ENCODE data around the gene LTB. TPM values are rescaled to one million over a fixed set of nuclear protein-coding genes. Genes with fewer than 3 reads are reported as not detected.
"Not testable (repeated sequence)": the region's sequence is repeated elsewhere in the genome, so short reads cannot be mapped to it uniquely, and the experiment has no call there.

LTB gene
- polyA plus RNA-seq, 10 donors: 0.67 to 32.2 (median 1.5) TPM

DNA sequence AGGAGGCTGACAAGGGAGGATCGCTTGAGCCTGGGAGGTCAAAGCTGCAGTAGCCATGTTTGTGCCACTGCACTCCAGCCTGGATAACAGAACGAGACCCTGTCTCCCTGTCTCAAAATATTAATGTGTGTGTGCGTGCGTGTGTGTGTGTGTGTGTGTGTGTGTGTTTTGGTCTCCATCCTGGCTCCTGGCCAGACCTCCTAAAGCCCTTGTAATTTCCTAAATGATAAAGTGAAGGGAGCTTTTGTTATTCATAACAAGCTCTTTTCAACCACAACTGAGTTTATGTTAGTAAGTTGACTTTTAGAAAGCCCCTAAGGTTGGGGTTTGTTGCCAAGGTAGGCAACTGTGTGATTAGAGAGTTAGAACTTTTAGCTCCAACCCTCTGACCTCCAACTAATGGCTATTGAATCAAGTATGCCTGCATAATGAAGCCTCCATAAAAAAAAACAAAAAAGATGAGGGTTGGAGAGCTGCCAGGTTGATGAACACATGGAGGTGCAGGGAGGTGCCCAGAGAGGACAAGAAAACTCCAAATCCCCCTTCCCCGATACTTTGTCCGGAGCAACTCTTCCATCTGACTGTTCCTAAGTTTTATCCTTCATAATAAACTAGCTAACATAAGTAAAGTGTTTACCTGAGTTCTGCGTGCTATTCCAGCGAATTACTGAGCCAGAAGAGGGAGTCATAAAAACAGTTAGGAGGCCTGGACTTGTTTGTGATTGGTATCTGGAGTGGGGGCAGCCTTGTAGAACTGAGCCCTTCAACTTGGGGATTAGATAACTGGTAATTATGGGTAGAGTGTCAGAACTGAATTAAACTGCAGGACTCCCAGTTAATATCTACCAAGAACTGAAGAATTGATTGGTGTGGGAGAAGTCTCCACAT, 27.5 kb upstream of the LTB start:
- DNase-seq: no peak

DNA sequence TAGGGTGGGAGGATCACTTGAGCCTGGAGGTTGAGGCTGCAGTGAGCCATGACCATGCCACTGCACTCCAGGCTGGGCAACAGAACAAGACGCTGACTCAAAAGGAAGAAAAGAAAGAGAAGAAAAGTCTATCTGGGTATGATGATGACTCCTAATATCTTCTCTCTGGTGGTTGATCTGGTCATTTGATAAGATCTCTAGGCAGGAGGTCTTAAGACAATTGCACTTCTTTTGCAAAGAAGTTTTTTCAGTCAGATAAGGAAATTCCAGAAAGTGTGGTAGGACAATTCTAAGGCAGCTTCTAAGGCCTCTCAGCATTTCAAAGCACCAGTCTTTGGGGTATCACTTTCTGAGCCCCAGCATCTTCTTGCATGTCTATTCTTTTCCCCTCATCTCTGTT, 25.1 kb upstream of the LTB start:
- DNase-seq: no peak

DNA sequence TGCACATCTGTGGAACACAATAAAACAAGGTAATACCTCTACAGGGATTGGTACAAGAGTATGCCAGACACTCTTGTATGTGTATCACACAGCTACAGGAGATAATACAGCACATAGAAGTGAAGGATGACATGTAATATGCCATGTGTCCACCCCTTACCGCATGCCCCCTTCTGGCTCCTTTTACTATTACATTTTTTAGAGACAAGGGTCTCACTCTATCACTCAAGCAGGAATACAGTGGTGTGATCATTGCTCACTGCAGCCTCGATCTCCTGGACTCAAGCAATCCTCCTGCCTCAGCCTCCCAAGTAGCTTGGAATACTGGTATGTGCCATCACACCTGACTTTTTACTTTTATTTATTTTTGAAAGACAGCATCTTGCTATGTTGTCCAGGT, 14.8 kb upstream of the LTB start:
- DNase-seq: peak in 1 of 3 donors; percentile 39

DNA sequence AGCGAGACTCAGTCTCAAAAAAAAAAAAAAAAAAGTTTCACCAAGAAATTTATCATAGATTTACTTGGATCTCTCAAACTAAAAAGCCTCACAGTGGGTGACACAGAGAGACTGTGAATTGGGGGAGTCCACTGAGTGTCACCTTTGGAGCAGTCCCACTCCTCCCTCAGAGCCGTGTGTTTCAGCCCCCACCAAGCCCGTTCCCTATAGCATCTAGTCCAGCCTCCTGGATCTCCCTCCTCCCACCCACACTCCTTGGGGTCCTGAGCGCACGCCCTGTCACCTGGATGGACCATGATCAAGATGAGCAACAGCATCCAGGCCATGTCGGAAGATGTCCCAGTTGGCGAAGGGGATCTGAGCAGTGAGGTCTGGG, 10.2 kb upstream of the LTB start:
- DNase-seq: no peak

DNA sequence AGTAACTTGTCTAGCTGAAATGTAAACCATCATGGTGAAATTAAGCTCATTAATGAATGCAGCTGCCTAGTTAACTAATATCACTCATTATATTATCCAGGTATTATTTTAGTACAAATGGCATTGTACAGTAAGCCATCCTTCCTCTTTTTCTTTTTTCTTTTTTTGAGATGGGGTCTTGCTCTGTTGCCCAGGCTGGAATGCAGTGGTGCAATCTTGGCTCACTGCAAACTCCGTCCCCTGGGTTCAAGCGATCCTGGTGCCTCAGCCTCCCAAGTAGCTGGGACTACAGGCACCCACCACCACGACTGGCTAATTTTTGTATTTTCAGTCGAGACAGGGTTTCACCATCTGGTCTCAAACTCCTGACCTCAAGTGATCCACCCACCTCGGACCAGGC, 8.5 kb upstream of the LTB start:
- not testable (repeated sequence) for DNase-seq

DNA sequence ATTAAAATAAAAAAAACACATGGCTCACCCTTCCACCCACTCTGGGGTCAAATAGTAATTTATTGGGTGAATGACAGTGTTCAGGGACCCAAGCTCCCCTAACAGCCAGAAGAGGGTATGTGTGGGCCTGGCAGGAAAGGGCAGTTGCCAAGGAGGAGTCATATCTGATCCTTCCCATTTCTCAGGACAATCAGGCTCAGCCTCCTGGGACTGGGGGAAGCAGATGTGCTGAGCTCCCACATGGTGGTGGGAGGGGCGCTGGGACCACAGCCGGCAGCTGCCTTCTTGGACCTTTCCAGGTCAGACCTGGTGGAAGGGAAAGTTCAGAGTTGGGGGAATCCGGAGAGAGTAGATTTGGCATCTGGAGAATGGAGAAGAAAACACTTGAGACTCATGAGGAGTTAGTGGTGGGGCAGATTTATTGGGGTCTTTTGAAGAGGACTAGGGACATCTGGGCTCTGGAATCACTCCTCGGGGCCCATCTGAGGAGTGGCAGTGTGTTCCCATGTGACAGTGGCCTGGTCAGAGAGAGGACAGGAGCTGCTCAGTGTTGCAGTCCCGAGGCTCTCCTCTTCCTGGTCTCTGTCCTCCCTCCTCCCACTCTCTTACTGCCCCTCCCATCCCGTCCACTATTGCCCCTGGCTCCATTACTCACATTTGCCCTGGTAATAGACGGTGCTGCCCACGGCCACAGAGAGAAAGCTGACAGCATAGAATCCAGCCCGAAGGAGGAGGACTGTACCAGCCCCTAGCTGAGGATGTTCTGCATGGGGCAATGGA, 6.8 kb upstream of the LTB start:
- DNase-seq: no peak

DNA sequence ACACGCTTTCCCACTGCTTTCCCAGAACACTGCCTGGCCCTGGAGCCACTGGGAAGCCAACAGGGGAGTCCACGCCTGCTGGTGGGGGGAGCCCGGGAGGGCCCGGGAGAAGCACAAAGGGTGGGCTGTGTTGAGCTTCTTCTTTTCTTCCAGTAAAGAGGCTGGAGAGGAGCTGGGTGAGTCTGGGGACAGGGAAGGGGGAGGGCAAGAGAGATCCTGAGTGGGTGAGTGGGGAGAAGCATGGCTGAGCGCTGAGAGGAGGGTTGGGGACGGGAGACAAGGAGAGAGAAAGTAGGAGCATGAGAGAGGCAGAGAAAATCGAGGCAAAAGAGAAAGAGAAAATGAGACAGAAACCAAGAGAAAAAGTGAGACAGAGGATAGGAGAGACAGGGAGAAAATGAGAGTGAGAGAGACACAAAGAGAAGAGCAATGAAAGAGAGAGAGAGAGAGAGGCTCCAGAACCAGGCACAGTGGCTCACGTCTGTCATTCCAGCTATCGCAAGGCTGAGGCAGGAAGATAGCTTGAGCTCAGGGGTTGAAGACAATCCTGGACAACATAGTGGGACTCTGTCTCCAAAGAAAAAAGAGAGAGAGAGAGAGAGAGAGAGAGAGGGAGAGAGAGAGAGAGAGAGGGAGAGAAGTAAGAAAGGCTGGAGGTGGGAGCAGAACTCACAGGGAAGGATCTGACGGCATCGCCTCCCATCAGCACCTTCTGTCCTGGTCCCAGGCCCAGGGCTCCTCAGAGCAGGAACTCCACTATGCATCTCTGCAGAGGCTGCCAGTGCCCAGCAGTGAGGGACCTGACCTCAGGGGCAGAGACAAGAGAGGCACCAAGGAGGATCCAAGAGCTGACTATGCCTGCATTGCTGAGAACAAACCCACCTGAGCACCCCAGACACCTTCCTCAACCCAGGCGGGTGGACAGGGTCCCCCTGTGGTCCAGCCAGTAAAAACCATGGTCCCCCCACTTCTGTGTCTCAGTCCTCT, 5.9 kb upstream of the LTB start:
- DNase-seq: no peak

DNA sequence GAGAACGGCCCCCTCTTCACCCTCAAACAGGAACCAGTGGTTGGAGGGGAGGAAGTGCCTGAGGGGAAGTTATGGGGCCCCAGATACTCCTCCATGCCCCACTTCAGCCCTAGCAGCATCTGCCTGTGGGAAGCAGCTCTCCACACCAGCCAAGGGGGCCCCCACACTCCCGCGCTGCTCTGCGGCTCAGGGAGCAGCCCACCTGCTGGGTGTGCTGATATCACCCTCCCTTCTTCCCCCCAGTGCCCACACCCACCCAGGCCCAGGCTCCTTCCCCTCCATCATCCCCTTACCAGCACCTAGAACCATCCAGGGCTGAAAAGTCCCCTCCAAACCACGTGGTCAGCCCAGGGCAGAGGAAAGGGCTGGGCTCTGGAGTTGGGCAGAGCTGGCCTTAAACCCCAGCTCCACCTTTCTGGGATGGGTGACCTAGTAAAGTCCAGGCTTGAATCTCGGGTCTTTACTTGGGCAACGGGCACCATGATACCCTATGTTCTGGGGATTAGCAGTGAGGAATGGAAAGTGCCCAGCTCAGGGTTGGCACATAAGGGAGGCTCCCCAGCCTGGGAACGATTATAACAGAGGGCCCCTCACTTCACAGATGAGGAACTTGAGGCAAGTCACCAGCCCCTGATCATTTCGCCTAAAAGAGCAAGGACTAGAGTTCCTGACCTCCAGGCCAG, 4.5 kb upstream of the LTB start:
- DNase-seq: peak in 1 of 3 donors; percentile 35

DNA sequence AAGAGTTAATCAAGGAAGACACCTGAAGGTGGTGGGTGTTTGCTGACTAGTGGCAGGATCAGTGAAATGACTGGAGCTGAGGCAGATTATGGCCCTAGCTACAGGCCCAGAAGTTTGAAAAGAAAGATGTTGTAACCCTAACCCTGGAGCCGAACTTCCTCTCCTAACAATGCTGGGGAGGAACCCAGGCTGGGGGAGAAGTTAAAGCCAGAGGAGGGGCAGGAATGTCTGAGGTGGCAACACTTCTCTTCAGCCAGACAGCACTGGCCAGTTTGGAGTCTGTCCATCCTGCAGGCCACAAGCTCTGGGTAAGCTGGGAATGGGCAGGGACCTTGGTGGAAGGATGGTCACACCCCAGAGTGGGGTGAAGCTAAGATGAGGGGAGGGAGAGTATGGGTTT, 3.8 kb upstream of the LTB start, which contains the start of gene LST1:
Gene LST1, plus strand, starts transcription at position 270 of the 400 bp plus-strand sequence. CDS start 1,023 bp downstream, outside the sequence.
- peak in 1 of 3 donors; percentile 33 for DNase-seq

DNA sequence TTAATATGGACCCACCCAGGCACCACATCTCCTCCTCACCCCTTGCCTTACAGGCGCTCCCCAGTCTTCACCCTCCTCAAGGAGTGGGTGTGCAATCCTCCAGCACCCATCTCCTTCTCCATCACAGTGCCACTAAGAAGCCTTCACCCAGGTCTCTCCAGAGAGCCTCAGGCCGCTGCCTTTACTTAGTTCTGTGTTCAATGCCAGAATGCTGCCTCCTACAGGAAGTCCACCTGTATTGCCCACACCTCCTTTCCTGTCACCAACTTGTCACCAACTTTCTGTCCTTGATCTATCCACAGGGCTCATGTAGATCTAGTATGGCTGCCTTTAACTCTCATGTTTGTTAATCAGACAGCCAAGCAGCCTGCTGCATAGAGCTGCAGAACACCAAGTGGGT, 3.3 kb upstream of the LTB start:
- no peak for DNase-seq

DNA sequence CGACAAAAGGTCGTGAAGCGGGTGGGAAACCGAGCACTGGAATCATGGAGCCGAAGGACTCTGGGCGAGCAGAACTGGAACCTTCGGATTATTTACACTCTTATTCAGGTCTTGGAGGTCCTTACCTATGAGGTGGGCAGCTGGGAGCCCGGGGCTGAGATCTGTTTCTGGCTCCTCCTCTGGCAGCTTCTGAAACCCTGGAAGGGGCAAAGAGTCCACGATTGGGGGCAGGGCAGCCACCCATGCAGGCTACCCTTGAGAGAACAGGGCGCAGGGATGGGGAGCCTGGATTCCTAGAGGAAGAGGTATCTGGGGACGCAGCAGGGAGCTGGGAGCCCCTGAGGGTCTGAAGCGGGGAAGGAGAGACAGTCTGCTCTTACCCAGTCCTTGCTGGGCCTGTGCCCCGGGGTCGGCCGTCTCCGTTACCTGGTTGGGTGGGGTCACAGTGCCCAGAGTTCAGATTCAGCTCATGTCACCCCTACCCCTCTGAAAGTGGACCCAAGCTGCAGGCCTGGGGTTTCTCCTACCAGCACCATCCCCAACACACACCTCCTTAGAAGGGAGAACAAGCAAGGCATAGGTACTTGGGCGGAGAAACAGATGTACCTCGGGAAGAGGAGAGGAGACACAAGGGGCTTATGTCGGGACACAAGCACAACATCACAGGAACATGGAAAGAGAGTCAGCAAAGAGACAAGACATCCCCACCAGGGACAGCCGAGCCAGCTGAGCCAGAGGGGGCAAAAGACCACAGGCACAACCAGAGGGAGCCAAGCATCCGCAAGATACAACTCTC, 592 bp downstream of the LTB start:
- peak in 1 of 3 donors; percentile 22 for DNase-seq

DNA sequence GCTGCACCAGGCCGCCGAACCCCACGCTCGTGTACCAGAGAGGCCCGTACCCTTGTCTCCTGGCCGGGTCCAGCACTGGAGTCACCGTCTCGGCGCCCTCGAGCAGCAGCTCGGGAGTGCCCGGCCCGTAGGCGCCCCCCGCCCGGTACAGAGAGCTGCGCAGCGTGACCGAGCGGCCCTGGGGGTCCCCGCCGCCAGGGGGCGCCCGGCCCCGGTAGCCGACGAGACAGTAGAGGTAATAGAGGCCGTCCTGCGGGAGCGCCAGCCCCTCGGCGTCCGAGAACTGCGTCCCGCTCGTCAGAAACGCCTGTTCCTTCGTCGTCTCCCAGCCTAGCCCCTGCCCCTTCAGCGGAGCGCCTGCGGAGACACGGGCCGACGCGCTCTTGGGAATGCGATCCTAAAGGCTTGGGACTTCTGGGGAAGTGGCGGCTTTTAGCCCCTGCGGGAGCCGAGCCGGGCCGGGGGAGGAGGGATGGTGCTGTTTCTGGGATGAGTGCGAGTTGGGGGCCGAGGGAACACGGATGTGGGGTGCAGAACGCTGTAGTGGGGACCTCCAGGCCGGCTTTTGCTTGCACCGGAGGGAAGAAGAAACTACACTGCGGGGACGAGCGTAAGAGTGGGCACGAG, 1.3 kb downstream of the LTB start:
- peak; percentile 73 to 94 (median 87) for DNase-seq

DNA sequence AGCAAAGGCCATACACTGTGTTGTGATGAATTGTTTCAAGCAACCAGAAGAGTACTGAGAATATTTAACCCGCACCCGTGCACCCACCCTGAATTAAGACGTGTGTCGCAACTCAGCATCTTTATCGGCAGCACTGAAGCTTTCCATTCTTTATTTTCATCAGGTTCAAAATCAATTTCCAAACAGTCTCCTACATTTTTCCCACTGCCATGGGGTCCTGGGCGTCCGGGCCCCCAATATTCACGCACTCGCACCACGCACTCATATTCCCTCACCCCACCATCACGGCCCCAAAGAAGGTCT, 1.8 kb downstream of the LTB start:
- no peak for DNase-seq

DNA sequence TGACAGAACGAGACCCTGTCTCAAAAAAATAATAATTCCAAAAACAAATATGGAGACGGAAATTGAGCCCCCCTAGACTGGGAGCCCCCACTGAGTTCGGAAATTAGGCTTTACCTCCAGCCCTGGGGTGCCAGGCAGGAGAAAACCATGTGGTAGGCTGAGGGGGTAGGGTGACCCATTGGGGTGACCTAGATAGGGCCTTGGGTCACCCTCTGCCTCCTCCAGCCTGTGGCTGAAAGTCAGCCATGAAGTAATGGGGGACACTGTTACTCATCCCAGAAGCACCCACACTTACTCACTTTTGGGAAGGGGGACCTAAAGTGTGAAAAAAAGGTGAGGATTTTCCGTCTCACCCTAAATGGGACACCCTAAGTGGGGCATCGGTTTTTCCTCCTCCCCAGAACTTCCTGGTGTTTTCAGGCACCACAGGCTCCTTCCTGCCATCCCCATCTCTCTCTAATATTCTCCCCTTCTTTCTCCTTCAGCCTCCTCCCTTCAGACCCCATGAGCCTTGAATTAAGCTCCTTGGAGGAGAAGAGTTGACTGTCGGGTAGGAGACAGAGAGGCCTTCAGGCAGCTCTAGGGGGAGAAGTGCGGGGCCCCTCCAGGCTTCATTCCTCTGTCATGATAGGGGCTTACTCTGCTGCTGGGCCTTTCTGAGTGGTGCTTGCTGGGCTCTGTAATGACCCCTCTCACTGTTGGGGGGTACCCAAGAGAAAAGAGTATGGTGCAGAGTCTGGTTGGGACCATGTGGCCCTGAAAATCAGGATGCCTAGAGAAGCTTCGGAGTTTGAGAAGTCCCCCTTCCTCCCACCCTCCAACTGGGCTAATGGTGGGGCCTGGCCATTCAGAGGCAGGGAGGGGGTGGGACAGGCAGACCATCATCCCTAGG, 2.4 kb downstream of the LTB start:
- DNase-seq: no peak

DNA sequence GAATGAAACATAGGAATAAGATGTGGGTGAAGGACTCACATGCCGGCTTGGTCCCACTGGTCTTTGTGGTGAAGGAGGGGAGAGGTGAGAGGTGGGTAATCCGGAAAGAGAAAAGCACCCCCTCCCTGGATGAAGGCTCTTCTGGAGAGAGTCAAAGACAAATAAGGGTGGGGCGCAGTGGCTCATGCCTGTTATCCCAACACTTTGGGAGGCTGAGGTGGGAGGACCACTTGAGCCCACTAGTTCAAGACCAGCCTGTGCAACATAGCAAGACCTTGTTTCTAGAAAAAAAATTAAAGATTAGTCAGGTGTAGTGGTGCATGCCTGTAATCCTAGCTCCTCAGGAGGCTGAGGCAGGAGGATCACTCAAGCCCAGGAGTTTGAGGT, 3.1 kb downstream of the LTB start:
- no peak for DNase-seq

DNA sequence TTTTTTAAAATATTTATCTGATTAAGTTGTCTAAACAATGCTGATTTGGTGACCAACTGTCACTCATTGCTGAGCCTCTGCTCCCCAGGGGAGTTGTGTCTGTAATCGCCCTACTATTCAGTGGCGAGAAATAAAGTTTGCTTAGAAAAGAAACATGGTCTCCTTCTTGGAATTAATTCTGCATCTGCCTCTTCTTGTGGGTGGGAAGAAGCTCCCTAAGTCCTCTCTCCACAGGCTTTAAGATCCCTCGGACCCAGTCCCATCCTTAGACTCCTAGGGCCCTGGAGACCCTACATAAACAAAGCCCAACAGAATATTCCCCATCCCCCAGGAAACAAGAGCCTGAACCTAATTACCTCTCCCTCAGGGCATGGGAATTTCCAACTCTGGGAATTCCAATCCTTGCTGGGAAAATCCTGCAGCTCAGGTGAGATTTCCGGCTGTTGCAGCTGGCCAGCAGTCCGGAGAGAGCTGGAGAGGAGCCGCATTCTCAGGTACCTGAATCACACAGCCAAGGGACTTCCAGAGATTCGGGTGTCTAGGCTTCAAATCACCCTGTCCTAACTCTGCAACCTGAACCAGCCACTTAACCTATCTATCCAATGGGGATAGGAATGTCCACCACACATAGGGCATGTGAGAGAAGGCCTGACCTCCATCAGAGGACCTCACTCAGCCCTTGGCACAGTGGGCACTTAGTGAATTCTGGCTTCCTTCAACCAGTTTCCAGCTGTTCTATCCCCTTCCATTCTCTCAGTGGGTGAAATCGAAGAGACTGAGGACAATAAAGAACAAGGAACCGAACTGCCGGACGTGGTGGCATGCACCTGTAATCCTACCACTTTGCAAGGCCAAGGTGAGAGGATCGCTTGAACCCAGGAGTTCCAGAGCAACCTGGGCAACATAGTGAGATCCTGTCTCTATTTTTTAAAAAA, 3.8 kb downstream of the LTB start:
- DNase-seq: no peak

DNA sequence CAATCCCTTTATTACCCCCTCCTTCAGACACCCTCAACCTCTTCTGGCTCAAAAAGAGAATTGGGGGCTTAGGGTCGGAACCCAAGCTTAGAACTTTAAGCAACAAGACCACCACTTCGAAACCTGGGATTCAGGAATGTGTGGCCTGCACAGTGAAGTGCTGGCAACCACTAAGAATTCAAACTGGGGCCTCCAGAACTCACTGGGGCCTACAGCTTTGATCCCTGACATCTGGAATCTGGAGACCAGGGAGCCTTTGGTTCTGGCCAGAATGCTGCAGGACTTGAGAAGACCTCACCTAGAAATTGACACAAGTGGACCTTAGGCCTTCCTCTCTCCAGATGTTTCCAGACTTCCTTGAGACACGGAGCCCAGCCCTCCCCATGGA, 4.7 kb downstream of the LTB start:
- no peak for DNase-seq

All from muscle of back (tissue), 11 donors.